ENCODE measurements around the gene IPCEF1. TPM values are rescaled to one million over a fixed set of nuclear protein-coding genes. Genes with fewer than 3 reads are reported as not detected.
"Not testable (repeated sequence)": the region's sequence is repeated elsewhere in the genome, so short reads cannot be mapped to it uniquely, and the experiment has no call there.

The IPCEF1 gene
- total and polyA plus RNA-seq, 2 experiments from 2014 or later: not detected

DNA sequence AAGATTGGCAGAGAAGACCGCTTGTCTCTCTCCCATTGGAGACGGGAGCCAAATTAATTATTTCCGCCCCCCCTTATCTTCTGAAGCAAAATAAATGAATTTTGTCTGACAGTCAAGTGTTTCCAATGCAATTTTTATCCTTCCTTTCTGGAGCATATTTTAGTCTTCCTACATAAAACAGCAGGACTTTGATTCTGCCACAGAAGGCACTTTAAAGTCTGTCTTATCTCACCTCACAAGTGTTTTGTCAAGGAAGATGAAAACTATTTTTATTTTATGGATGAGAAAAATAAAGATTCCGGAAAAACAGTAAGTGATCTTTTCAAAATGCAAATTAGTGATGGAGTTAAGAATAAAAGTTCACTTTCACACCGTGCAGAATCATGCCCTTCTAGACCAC, 177.2 kb downstream of the IPCEF1 start:
- H3F3A ChIP-seq (ENCODE audit: insufficient read depth): no peaks in the 10 kb centered on the region
- H3K36me3 ChIP-seq (ENCODE audit: low read depth): no peaks in the 10 kb centered on the region
- in situ Hi-C loops (cut with MboI): no loop called here
- H2AFZ ChIP-seq: no peak overlapping the region
- H3K79me2 ChIP-seq (ENCODE audit: insufficient read depth): no peaks in the 10 kb centered on the region
- no peak overlapping the region for H3K9ac ChIP-seq
- H3K4me2 ChIP-seq (ENCODE audit: unreplicated experiment): no peak overlapping the region
- WGBS, 2 experiments (ENCODE audit: low coverage in 1 of 2, low lambda C conversion rate in 2 of 2, missing lambda C conversion rate in 2 of 2): 39 to 51% methylated on average over 5 of the region's 5 CpGs
- no peaks in the 10 kb centered on the region for H3K27me3 ChIP-seq (replicated peaks; ENCODE audit: insufficient read depth)
- no peaks in the 10 kb centered on the region for H3K9me2 ChIP-seq (ENCODE audit: insufficient read depth)
- DNase-seq: no peak
- no peaks in the 10 kb centered on the region for H3K4me1 ChIP-seq (ENCODE audit: insufficient read depth)
- no peak overlapping the region for H3K27ac ChIP-seq
- H4K20me1 ChIP-seq (ENCODE audit: insufficient read depth): no peaks in the 10 kb centered on the region
- TF ChIP-seq EZH2phosphoT487 (IDR thresholded peaks at IDR 0.05; ENCODE audit: insufficient read depth, low read depth) (no peak), EZH2 (IDR thresholded peaks at IDR 0.05; ENCODE audit: insufficient read depth, poor library complexity, severe bottlenecking) (no peak)
- no peaks in the 10 kb centered on the region for H3K9me3 ChIP-seq (ENCODE audit: low read depth)
- no peak overlapping the region for H3K4me3 ChIP-seq

DNA sequence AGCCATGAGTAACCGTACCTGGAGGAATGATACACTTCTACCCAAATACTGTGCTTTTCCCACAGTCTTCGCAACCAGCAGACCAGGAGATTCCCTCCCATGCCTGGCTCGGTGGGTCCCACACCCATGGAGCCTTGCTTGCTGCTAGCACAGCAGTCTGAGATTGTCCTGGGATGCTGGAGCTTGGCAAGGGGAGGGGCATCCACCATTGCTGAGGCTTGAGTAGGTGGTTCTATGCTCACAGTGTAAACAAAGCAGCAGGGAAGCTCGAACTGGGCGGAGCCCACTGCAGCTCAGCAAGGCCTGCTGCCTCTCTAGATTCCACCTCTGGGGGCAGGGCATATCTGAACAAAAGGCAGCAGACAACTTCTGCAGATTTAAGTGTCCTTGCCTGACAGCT, 184.2 kb downstream of the IPCEF1 start:
- WGBS, 2 experiments (ENCODE audit: low coverage in 1 of 2, low lambda C conversion rate in 2 of 2, missing lambda C conversion rate in 2 of 2): 33 to 44% methylated on average over 5 of the region's 5 CpGs
- H3K27me3 ChIP-seq (replicated peaks; ENCODE audit: insufficient read depth); H3K9me2 ChIP-seq (ENCODE audit: insufficient read depth); H3K79me2 ChIP-seq (ENCODE audit: insufficient read depth); H3K4me3 ChIP-seq; H3K4me1 ChIP-seq (ENCODE audit: insufficient read depth); H4K20me1 ChIP-seq (ENCODE audit: insufficient read depth); H3K9ac ChIP-seq; H3K27ac ChIP-seq; H3K9me3 ChIP-seq (ENCODE audit: low read depth); DNase-seq; H3K4me2 ChIP-seq (ENCODE audit: unreplicated experiment); H3K36me3 ChIP-seq (ENCODE audit: low read depth); H2AFZ ChIP-seq; H3F3A ChIP-seq (ENCODE audit: insufficient read depth): not testable (repeated sequence)
- in situ Hi-C loops (cut with MboI): loop anchor here (25.0 kb wide), 2 partner anchors 490 to 615 kb away; no protein-coding TSS in a partner anchor

DNA sequence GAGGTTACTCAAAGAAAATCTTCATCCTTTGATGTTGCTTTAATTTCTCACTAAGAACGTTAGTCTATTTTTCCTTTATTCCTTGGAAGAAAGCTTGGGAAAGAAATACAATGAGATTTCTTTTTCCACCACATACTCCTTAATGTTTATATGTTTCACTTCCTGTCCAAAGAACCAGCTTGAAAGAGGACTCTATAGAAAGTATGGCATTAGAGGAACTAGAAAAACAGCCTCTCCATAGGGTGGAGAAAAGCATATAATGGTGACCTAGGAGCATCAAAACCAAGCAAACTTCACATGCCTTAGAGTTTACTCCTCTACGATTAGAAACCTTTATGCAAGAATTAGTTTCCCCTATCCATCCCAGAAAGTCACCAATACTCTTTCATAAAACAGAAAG, 186.5 kb downstream of the IPCEF1 start:
- Histone ChIP-seq H2AFZ (no peak overlapping the region), H3K36me3 (ENCODE audit: low read depth) (no peaks in the 10 kb centered on the region), H3K79me2 (ENCODE audit: insufficient read depth) (no peaks in the 10 kb centered on the region), H3K9ac (no peak overlapping the region), H3K4me2 (ENCODE audit: unreplicated experiment) (no peak overlapping the region), H4K20me1 (ENCODE audit: insufficient read depth) (no peaks in the 10 kb centered on the region), H3K27ac (no peak overlapping the region), H3K4me1 (ENCODE audit: insufficient read depth) (no peaks in the 10 kb centered on the region), H3K9me3 (ENCODE audit: low read depth) (no peaks in the 10 kb centered on the region), H3K4me3 (no peak overlapping the region), H3K9me2 (ENCODE audit: insufficient read depth) (no peaks in the 10 kb centered on the region), H3F3A (ENCODE audit: insufficient read depth) (peaks cover 2% of the 10 kb centered on the region; the same call in 1 of the 2 replicates), H3K27me3 (replicated peaks; ENCODE audit: insufficient read depth) (no peaks in the 10 kb centered on the region)
- 23 to 24% methylated on average over 2 of the region's 2 CpGs for WGBS, 2 experiments (ENCODE audit: low coverage in 1 of 2, low lambda C conversion rate in 2 of 2, missing lambda C conversion rate in 2 of 2)
- TF ChIP-seq EZH2phosphoT487 (IDR thresholded peaks at IDR 0.05; ENCODE audit: insufficient read depth, low read depth) (no peak), EZH2 (IDR thresholded peaks at IDR 0.05; ENCODE audit: insufficient read depth, poor library complexity, severe bottlenecking) (no peak)
- in situ Hi-C loops (cut with MboI): loop anchor here (25.0 kb wide), 2 partner anchors 492 to 617 kb away; no protein-coding TSS in a partner anchor
- DNase-seq: no peak

DNA sequence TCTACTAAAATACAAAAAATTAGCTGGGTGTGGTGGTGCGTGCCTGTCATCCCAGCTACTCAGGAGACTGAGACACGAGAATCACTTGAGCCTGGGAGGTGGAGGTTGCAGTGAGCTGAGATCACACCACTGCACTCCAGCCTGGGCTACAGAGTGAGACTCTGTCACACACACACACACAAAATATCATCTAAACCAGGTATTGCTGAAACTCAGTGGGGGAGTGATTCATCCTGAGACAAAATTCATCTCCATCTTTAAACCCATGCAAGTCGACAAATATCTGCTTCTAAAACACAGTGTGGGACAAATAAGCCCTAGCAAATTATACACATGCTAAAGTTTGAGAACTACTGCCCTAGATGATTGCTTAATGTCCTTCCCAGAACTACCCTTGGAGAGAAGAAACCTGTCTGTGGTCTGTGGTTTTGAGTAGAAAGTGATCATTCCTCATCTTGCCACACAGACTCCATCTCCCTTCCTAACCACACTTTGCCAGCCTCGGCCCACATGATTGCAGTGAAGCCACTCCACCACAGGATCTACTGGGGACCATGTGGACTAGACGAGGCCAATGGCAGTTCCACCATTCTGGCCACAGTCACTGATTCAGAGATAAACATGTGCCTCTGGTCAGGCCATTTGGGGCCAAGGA, 187.3 kb downstream of the IPCEF1 start:
- in situ Hi-C loops (cut with MboI): loop anchor here (25.0 kb wide), 2 partner anchors 493 to 618 kb away; no protein-coding TSS in a partner anchor
- peaks cover 8% of the 10 kb centered on the region; the same call in 1 of the 2 replicates for H3F3A ChIP-seq (ENCODE audit: insufficient read depth)
- no peaks in the 10 kb centered on the region for H3K9me2 ChIP-seq (ENCODE audit: insufficient read depth)
- DNase-seq: no peak
- no peak overlapping the region for H3K4me3 ChIP-seq
- no peak overlapping the region for H3K4me2 ChIP-seq (ENCODE audit: unreplicated experiment)
- H2AFZ ChIP-seq: no peak overlapping the region
- H3K27me3 ChIP-seq (replicated peaks; ENCODE audit: insufficient read depth): no peaks in the 10 kb centered on the region
- TF ChIP-seq EZH2phosphoT487 (IDR thresholded peaks at IDR 0.05; ENCODE audit: insufficient read depth, low read depth): no peak
- TF ChIP-seq EZH2 (IDR thresholded peaks at IDR 0.05; ENCODE audit: insufficient read depth, poor library complexity, severe bottlenecking): no peak
- WGBS, 2 experiments (ENCODE audit: low coverage in 1 of 2, low lambda C conversion rate in 2 of 2, missing lambda C conversion rate in 2 of 2): 27 to 36% methylated on average over 5 of the region's 5 CpGs
- no peaks in the 10 kb centered on the region for H3K36me3 ChIP-seq (ENCODE audit: low read depth)
- H4K20me1 ChIP-seq (ENCODE audit: insufficient read depth): no peaks in the 10 kb centered on the region
- H3K79me2 ChIP-seq (ENCODE audit: insufficient read depth): no peaks in the 10 kb centered on the region
- H3K9ac ChIP-seq: no peak overlapping the region
- H3K4me1 ChIP-seq (ENCODE audit: insufficient read depth): peaks cover 3% of the 10 kb centered on the region; the same call in 1 of the 2 replicates
- H3K27ac ChIP-seq: no peak overlapping the region
- H3K9me3 ChIP-seq (ENCODE audit: low read depth): no peaks in the 10 kb centered on the region

Measured in GM23248 (cell line).